Hepatic stellate cell (primary cell): Measurements from ENCODE around the gene TGM5.
A peak's percentile ranks its signal among the peaks of the same experiment; 100 is the strongest.
"Not testable (repeated sequence)": the region's sequence is repeated elsewhere in the genome, so short reads cannot be mapped to it uniquely, and the experiment has no call there.

ENCODE experiments used
- DNase-seq: peaks from one replicate; pipeline ENCODE4 v3.0.0; 2011; ENCODE audit warnings: low spot score

TGM5 gene

GRCh38 chr15:43244092-43244491 is 22.6 kb downstream of the TGM5 start:
- DNase-seq, result no peak

- no peak for DNase-seq
These were observed 23.6 kb downstream of the TGM5 start for GRCh38 chr15:43243020-43243645.

- DNase-seq, result no peak
These were observed 24.1 kb downstream of the TGM5 start for GRCh38 chr15:43242616-43243015.

GRCh38 chr15:43241100-43241499 is 25.6 kb downstream of the TGM5 start:
- no peak for DNase-seq

GRCh38 chr15:43239732-43240491 is 26.8 kb downstream of the TGM5 start:
- DNase-seq, result no peak

GRCh38 chr15:43238671-43239131 is 28.0 kb downstream of the TGM5 start:
- DNase-seq, result no peak

- DNase-seq, result no peak
These were observed 28.8 kb downstream of the TGM5 start for GRCh38 chr15:43237842-43238470.

GRCh38 chr15:43235536-43235935 is 31.2 kb downstream of the TGM5 start:
- no peak for DNase-seq

- no peak for DNase-seq
These were observed 34.3 kb downstream of the TGM5 start for GRCh38 chr15:43232289-43232874.

- DNase-seq, result no peak
These were observed 36.0 kb downstream of the TGM5 start for GRCh38 chr15:43230640-43231115.

GRCh38 chr15:43229977-43230376 is 36.8 kb downstream of the TGM5 start:
- no peak for DNase-seq

- DNase-seq, result no peak
These were observed 40.1 kb downstream of the TGM5 start for GRCh38 chr15:43226436-43227305.

GRCh38 chr15:43225950-43226255 is 40.8 kb downstream of the TGM5 start:
- not testable (repeated sequence) for DNase-seq

GRCh38 chr15:43225201-43225949 is 41.4 kb downstream of the TGM5 start:
- DNase-seq, result peak; percentile 61

GRCh38 chr15:43221422-43221821 is 45.3 kb downstream of the TGM5 start:
- no peak for DNase-seq

GRCh38 chr15:43220991-43221403 is 45.7 kb downstream of the TGM5 start, which contains the start of gene EPB42:
TSS of gene EPB42 (minus strand) at chr15:43221018. CDS start at chr15:43220825, 193 bp downstream.
- DNase-seq, result no peak

- no peak for DNase-seq
These were observed 46.5 kb downstream of the TGM5 start for GRCh38 chr15:43219929-43220928.

- DNase-seq, result no peak
These were observed 47.6 kb downstream of the TGM5 start for GRCh38 chr15:43218908-43219706.

- DNase-seq, result no peak
These were observed 50.8 kb downstream of the TGM5 start for GRCh38 chr15:43215961-43216360.
